Loucy (cell line): ENCODE results near the gene RSRC1.

ENCODE experiments used
- H2AFZ ChIP-seq: fragments of 200-600 bp; sonication (generic); 2 replicates; pipeline ENCODE4 v1.6.0; 2016; ENCODE audit warnings: antibody characterized with exemption, mild to moderate bottlenecking, low read length, moderate library complexity
- H3F3A ChIP-seq: fragments of 200-600 bp; 2 replicates; pipeline ENCODE4 v1.6.0; 2016; ENCODE audit warnings: antibody characterized with exemption, low read depth, mild to moderate bottlenecking
- H3K27me3 ChIP-seq: fragments of 200-600 bp; sonication (generic); 2 replicates; pipeline ENCODE4 v1.6.1; 2014; ENCODE audit warnings: low read length, mild to moderate bottlenecking; ENCODE audit not compliant: insufficient read depth, poor library complexity, severe bottlenecking
- H3K36me3 ChIP-seq: fragments of 200-600 bp; sonication (generic); 2 replicates; pipeline ENCODE4 v1.6.1; 2016; ENCODE audit warnings: low read length; ENCODE audit not compliant: insufficient read depth
- H3K4me1 ChIP-seq: fragments of 200-600 bp; sonication (generic); 2 replicates; pipeline ENCODE4 v1.5.1; 2014; ENCODE audit warnings: low read length, mild to moderate bottlenecking; ENCODE audit not compliant: insufficient read depth, poor library complexity, severe bottlenecking
- H3K4me2 ChIP-seq: fragments of 200-600 bp; sonication (generic); 2 replicates; pipeline ENCODE4 v1.6.0; 2014; ENCODE audit warnings: antibody characterized with exemption, low read length, low read depth, mild to moderate bottlenecking; ENCODE audit not compliant: poor library complexity, severe bottlenecking
- H3K4me3 ChIP-seq: fragments of 200-600 bp; sonication (generic); 2 replicates; pipeline ENCODE4 v1.5.1; 2014; ENCODE audit warnings: low read length, mild to moderate bottlenecking, mixed read lengths; ENCODE audit not compliant: poor library complexity, severe bottlenecking
- H3K79me2 ChIP-seq: fragments of 200-600 bp; sonication (generic); 2 replicates; pipeline ENCODE4 v1.6.1; 2014; ENCODE audit warnings: low read length; ENCODE audit not compliant: insufficient read depth
- H3K9ac ChIP-seq: fragments of 200-600 bp; sonication (generic); 2 replicates; pipeline ENCODE4 v1.6.0; 2014; ENCODE audit warnings: mild to moderate bottlenecking, low read depth, low read length, moderate library complexity; ENCODE audit not compliant: poor library complexity, severe bottlenecking
- H3K9me2 ChIP-seq: fragments of 200-600 bp; sonication (generic); replicated peaks from 2 replicates; pipeline ENCODE4 v1.6.1; 2016; ENCODE audit warnings: low read depth, low read length, mixed read lengths
- H3K9me3 ChIP-seq: fragments of 200-600 bp; sonication (generic); 2 replicates; pipeline ENCODE4 v1.6.1; 2014; ENCODE audit warnings: mild to moderate bottlenecking, antibody characterized with exemption, low read length, low read depth; ENCODE audit not compliant: insufficient read depth
- H4K20me1 ChIP-seq: fragments of 200-600 bp; sonication (generic); 2 replicates; pipeline ENCODE4 v1.6.0; 2014; ENCODE audit warnings: antibody characterized with exemption, low read length, mild to moderate bottlenecking; ENCODE audit not compliant: insufficient read depth, poor library complexity, severe bottlenecking
- CTCF ChIP-seq: fragments of 200-600 bp; sonication (generic); conservative IDR thresholded peaks from 2 replicates; pipeline ENCODE4 v1.5.1; 2014; ENCODE audit warnings: mild to moderate bottlenecking, antibody characterized with exemption, low read length
- EZH2phosphoT487 ChIP-seq: fragments of 200-600 bp; IDR thresholded peaks from 2 replicates; pipeline ENCODE4 v1.6.1; 2018; ENCODE audit warnings: antibody characterized with exemption, mild to moderate bottlenecking, moderate library complexity, borderline replicate concordance

RSRC1 gene

GRCh38 chr3:158165730-158166129 lies 55.8 kb downstream of the RSRC1 start:
- no peak overlapping the region for H3K9ac ChIP-seq
- no peaks in the 10 kb centered on the region for H3F3A ChIP-seq
- H3K4me1 ChIP-seq, result peaks cover 23% of the 10 kb centered on the region
- H3K4me3 ChIP-seq, result no peak overlapping the region
- H3K36me3 ChIP-seq, result no peaks in the 10 kb centered on the region
- H3K9me3 ChIP-seq, result no peaks in the 10 kb centered on the region
- no peak overlapping the region for H3K4me2 ChIP-seq
- TF ChIP-seq CTCF (no peak), EZH2phosphoT487 (no peak)
- peaks cover 52% of the 10 kb centered on the region for H4K20me1 ChIP-seq
- H3K9me2 ChIP-seq, result no peaks in the 10 kb centered on the region
- no peaks in the 10 kb centered on the region for H3K27me3 ChIP-seq
- no peak overlapping the region for H2AFZ ChIP-seq
- H3K79me2 ChIP-seq, result peaks cover 10% of the 10 kb centered on the region; the same call in 1 of the 2 replicates

DNA sequence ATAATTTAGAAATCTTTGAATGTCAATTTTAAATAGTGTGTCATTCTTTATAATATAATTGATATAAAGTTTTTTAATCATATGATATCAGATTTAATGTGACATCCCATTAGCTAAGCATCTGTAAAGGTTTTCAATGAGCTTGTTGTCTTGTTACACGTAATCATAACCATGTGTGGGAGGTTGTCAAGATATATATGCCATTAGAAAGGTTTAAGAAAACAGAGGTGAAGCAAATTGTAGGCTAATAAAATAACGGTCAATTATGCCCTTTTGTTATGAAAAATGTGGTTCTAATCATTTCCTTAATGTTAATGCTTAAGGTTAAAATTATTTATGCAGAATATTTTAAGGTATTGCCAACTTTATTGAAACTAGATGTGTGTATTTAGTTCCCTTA lies 56.3 kb downstream of the RSRC1 start:
- Histone ChIP-seq H3K4me2 (no peak overlapping the region), H4K20me1 (peaks cover 52% of the 10 kb centered on the region), H3K79me2 (peaks cover 10% of the 10 kb centered on the region; the same call in 1 of the 2 replicates), H3K27me3 (no peaks in the 10 kb centered on the region), H3K9me3 (no peaks in the 10 kb centered on the region), H3K9ac (no peak overlapping the region), H3K4me3 (no peak overlapping the region), H3K4me1 (peaks cover 23% of the 10 kb centered on the region), H3K36me3 (peaks cover 3% of the 10 kb centered on the region; the same call in 1 of the 2 replicates), H2AFZ (no peak overlapping the region), H3F3A (no peaks in the 10 kb centered on the region), H3K9me2 (no peaks in the 10 kb centered on the region)
- TF ChIP-seq CTCF (no peak), EZH2phosphoT487 (no peak)

- no peaks in the 10 kb centered on the region for H3K27me3 ChIP-seq
- H3F3A ChIP-seq, result no peaks in the 10 kb centered on the region
- TF ChIP-seq CTCF, result no peak
- TF ChIP-seq EZH2phosphoT487, result no peak
- no peak overlapping the region for H3K9ac ChIP-seq
- no peaks in the 10 kb centered on the region for H3K9me3 ChIP-seq
- no peak overlapping the region for H2AFZ ChIP-seq
- H3K79me2 ChIP-seq, result peaks cover 4% of the 10 kb centered on the region; the same call in 1 of the 2 replicates
- H3K4me2 ChIP-seq, result peak overlapping the region; percentile 57
- H3K36me3 ChIP-seq, result peaks cover 7% of the 10 kb centered on the region; the same call in 1 of the 2 replicates
- H4K20me1 ChIP-seq, result peaks cover 50% of the 10 kb centered on the region
- no peaks in the 10 kb centered on the region for H3K9me2 ChIP-seq
- H3K4me1 ChIP-seq, result peaks cover 23% of the 10 kb centered on the region
- no peak overlapping the region for H3K4me3 ChIP-seq
These were observed 58.1 kb downstream of the RSRC1 start for GRCh38 chr3:158167737-158168557.
